Measurements from ENCODE around the gene TMTC2.
A peak's percentile ranks its signal among the peaks of the same experiment; 100 is the strongest.

Gene TMTC2

DNA sequence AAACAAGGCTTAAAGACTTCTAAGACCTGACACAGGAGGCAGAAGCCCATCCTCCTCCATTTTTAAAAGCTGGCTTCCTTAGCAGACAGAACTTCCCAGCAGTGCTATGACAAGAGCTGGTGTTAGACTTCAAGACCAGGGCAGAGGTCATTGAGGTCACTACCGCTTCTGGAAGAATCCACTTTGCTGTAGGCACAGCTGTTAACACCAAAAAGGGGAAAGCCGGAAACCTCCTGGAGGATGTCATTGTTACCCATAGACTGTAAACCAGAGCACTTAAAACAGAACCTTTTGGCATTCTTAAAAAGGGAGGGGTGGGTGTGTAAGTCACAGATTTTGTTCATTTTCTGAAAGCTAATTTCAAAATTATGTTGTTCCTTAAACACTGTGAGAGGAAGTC lies 445.7 kb downstream of the TMTC2 start:
- Histone ChIP-seq H2BK15ac (ENCODE audit: low read depth, poor library complexity, severe bottlenecking) (no peak overlapping the region), H3K18ac (ENCODE audit: low read depth in 1 of 2, low read length in 2 of 2) (no peak overlapping the region), H2BK12ac (ENCODE audit: low read length in 2 of 2) (no peak overlapping the region), H2BK5ac (ENCODE audit: low read depth, low read length, poor library complexity, severe bottlenecking) (no peak overlapping the region), H3K27ac (ENCODE audit: low read length, poor library complexity, severe bottlenecking) (no peak overlapping the region), H3K79me1 (replicated peaks; ENCODE audit: low read length, poor library complexity, severe bottlenecking) (no peaks in the 10 kb centered on the region), H3K14ac (ENCODE audit: low read length in 2 of 2) (no peak overlapping the region), H2AK5ac (ENCODE audit: low read length, severe bottlenecking) (no peak overlapping the region), H3K4me3 (ENCODE audit: insufficient read depth in 1 of 2, low read depth in 1 of 2, low read length in 2 of 2) (no peak overlapping the region), H3K9ac (ENCODE audit: low read length) (no peak overlapping the region), H4K8ac (ENCODE audit: low read length) (no peak overlapping the region), H3K4ac (ENCODE audit: low read depth in 1 of 2, low read length in 2 of 2) (no peak overlapping the region), H3K4me2 (ENCODE audit: low read length, poor library complexity, severe bottlenecking) (no peak overlapping the region), H3K23ac (ENCODE audit: low read length in 2 of 2) (no peak overlapping the region), H3K36me3 (ENCODE audit: control insufficient read depth in 1 of 2, insufficient read depth in 2 of 2, low read depth in 1 of 2, low read length in 2 of 2) (peaks cover 0 to 7% of the 10 kb centered on the region in 2 experiments), H3K27me3 (ENCODE audit: control insufficient read depth in 1 of 2, insufficient read depth in 1 of 2, low read length in 2 of 2) (no peaks in the 10 kb centered on the region), H2BK120ac (ENCODE audit: low read depth, low read length) (no peak overlapping the region), H4K91ac (ENCODE audit: low read length) (no peak overlapping the region), H3K4me1 (ENCODE audit: control insufficient read depth, insufficient read depth, low read depth, low read length) (no peaks in the 10 kb centered on the region), H3K9me3 (ENCODE audit: control insufficient read depth, low read length) (no peaks in the 10 kb centered on the region), H2AFZ (ENCODE audit: low read depth, low read length) (no peak overlapping the region)
- DNase-seq: no peak
- 49% methylated on average over 2 of the region's 2 CpGs for WGBS

DNA sequence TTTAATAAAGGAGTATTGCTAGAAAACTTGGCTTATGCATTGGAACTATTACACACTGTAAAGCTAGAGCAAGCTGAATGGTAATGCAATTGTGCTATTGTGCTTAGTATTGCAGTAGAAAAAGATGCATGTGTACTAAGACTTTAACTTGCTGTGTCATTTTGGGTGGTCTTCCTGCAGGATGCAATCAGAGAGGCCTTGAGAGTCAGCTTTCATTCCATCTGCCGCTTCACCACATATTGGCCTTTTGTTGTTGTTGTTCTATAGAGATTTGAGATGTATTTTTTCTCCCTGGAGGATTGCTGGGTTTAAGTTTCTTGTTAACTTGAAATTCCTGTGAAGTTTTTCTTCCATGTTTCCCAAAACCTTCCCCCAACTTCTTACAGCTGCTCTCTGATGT lies 449.7 kb downstream of the TMTC2 start:
- no peak overlapping the region for H2BK15ac ChIP-seq (ENCODE audit: low read depth, poor library complexity, severe bottlenecking)
- H2BK12ac ChIP-seq (ENCODE audit: low read length in 2 of 2): no peak overlapping the region
- no peak overlapping the region for H3K4ac ChIP-seq (ENCODE audit: low read depth in 1 of 2, low read length in 2 of 2)
- H3K36me3 ChIP-seq (ENCODE audit: control insufficient read depth in 1 of 2, insufficient read depth in 2 of 2, low read depth in 1 of 2, low read length in 2 of 2): peaks cover 4 to 7% of the 10 kb centered on the region in 2 experiments
- no peak overlapping the region for H4K8ac ChIP-seq (ENCODE audit: low read length)
- H3K14ac ChIP-seq (ENCODE audit: low read length in 2 of 2): no peak overlapping the region
- no peaks in the 10 kb centered on the region for H3K9me3 ChIP-seq (ENCODE audit: control insufficient read depth, low read length)
- no peak overlapping the region for H3K9ac ChIP-seq (ENCODE audit: low read length)
- H2BK120ac ChIP-seq (ENCODE audit: low read depth, low read length): no peak overlapping the region
- H3K4me2 ChIP-seq (ENCODE audit: low read length, poor library complexity, severe bottlenecking): no peak overlapping the region
- H3K18ac ChIP-seq (ENCODE audit: low read depth in 1 of 2, low read length in 2 of 2): no peak overlapping the region
- no peak overlapping the region for H3K23ac ChIP-seq (ENCODE audit: low read length in 2 of 2)
- no peaks in the 10 kb centered on the region for H3K79me1 ChIP-seq (replicated peaks; ENCODE audit: low read length, poor library complexity, severe bottlenecking)
- no peak for DNase-seq
- no peak overlapping the region for H2AK5ac ChIP-seq (ENCODE audit: low read length, severe bottlenecking)
- H3K27me3 ChIP-seq (ENCODE audit: control insufficient read depth in 1 of 2, insufficient read depth in 1 of 2, low read length in 2 of 2): no peaks in the 10 kb centered on the region
- H3K27ac ChIP-seq (ENCODE audit: low read length, poor library complexity, severe bottlenecking): no peak overlapping the region
- no peak overlapping the region for H3K4me3 ChIP-seq (ENCODE audit: insufficient read depth in 1 of 2, low read depth in 1 of 2, low read length in 2 of 2)
- H4K91ac ChIP-seq (ENCODE audit: low read length): no peak overlapping the region
- H3K4me1 ChIP-seq (ENCODE audit: control insufficient read depth, insufficient read depth, low read depth, low read length): peaks cover 1% of the 10 kb centered on the region
- H2AFZ ChIP-seq (ENCODE audit: low read depth, low read length): no peak overlapping the region
- no peak overlapping the region for H2BK5ac ChIP-seq (ENCODE audit: low read depth, low read length, poor library complexity, severe bottlenecking)
- 80% methylated on average over 1 of the region's 1 CpG for WGBS

DNA sequence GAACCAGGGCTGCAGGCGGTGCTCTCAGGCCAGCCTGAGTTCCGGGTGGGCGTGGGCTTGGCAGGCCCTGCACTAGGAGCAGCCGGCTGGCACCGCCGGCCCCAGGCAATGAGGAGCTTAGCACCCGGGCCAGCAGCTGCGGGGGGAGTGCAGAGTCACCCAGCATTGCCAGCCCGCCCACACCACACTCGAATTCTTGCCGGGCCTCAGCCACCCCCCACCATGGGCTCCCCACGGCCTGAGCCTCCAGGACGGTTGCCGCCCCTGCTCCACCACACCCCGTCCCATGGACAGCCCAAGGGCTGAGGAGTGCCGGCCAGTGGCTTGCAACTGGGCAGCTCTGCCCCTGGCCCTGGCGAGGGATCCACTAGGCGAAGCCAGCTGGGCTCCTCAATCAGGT lies 453.4 kb downstream of the TMTC2 start:
- Histone ChIP-seq H3K4me1 (ENCODE audit: control insufficient read depth, insufficient read depth, low read depth, low read length) (peaks cover 1% of the 10 kb centered on the region), H3K27me3 (ENCODE audit: control insufficient read depth in 1 of 2, insufficient read depth in 1 of 2, low read length in 2 of 2) (no peaks in the 10 kb centered on the region), H3K23ac (ENCODE audit: low read length in 2 of 2) (no peak overlapping the region), H2AK5ac (ENCODE audit: low read length, severe bottlenecking) (no peak overlapping the region), H3K9me3 (ENCODE audit: control insufficient read depth, low read length) (no peaks in the 10 kb centered on the region), H3K4ac (ENCODE audit: low read depth in 1 of 2, low read length in 2 of 2) (no peak overlapping the region), H4K91ac (ENCODE audit: low read length) (peak overlapping the region; percentile 15), H4K8ac (ENCODE audit: low read length) (no peak overlapping the region), H2BK5ac (ENCODE audit: low read depth, low read length, poor library complexity, severe bottlenecking) (no peak overlapping the region), H3K4me2 (ENCODE audit: low read length, poor library complexity, severe bottlenecking) (no peak overlapping the region), H3K9ac (ENCODE audit: low read length) (no peak overlapping the region), H2BK12ac (ENCODE audit: low read length in 2 of 2) (no peak overlapping the region), H3K14ac (ENCODE audit: low read length in 2 of 2) (no peak overlapping the region), H3K36me3 (ENCODE audit: control insufficient read depth in 1 of 2, insufficient read depth in 2 of 2, low read depth in 1 of 2, low read length in 2 of 2) (peaks cover 0 to 4% of the 10 kb centered on the region in 2 experiments), H2AFZ (ENCODE audit: low read depth, low read length) (no peak overlapping the region), H2BK120ac (ENCODE audit: low read depth, low read length) (no peak overlapping the region), H2BK15ac (ENCODE audit: low read depth, poor library complexity, severe bottlenecking) (no peak overlapping the region), H3K79me1 (replicated peaks; ENCODE audit: low read length, poor library complexity, severe bottlenecking) (no peaks in the 10 kb centered on the region), H3K18ac (ENCODE audit: low read depth in 1 of 2, low read length in 2 of 2) (no peak overlapping the region), H3K27ac (ENCODE audit: low read length, poor library complexity, severe bottlenecking) (no peak overlapping the region), H3K4me3 (ENCODE audit: insufficient read depth in 1 of 2, low read depth in 1 of 2, low read length in 2 of 2) (no peak overlapping the region)
- WGBS: 92% methylated on average over 18 of the region's 18 CpGs
- DNase-seq: no peak

DNA sequence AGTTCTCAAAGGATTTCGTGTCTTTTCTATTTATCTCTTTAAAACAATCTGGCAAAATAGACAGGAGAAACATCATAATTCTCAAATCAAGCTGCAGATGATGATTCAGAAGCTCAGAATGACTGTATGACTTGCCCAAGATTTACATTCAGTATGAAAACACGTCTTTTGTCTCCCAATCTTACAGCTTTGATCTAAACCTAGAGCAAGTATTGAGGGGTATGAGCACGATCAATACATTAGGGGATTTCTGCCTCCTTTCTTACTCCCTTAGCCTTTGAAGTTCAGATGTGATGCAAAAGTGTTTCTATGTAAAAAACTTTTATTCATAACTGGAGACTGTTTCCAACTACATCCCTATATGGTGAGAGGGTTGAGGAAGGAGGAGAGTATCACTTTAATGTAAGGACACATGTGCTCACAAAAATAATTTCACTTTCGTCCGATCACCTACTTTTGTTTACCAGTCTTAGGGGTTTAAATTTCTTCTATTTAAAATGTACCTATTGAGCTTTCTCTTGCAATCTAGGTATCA lies 454.8 kb downstream of the TMTC2 start:
- Histone ChIP-seq H3K79me1 (replicated peaks; ENCODE audit: low read length, poor library complexity, severe bottlenecking) (no peaks in the 10 kb centered on the region), H4K91ac (ENCODE audit: low read length) (no peak overlapping the region)
- WGBS: 100% methylated on average over 1 of the region's 5 CpGs

More for the DNA sequence above, 454.8 kb downstream of the TMTC2 start:
- DNase-seq: no peak
- H3K23ac ChIP-seq (ENCODE audit: low read length in 2 of 2): no peak overlapping the region
- no peak overlapping the region for H2BK5ac ChIP-seq (ENCODE audit: low read depth, low read length, poor library complexity, severe bottlenecking)
- H4K8ac ChIP-seq (ENCODE audit: low read length): no peak overlapping the region
- no peaks in the 10 kb centered on the region for H3K9me3 ChIP-seq (ENCODE audit: control insufficient read depth, low read length)
- no peak overlapping the region for H3K14ac ChIP-seq (ENCODE audit: low read length in 2 of 2)
- no peak overlapping the region for H3K27ac ChIP-seq (ENCODE audit: low read length, poor library complexity, severe bottlenecking)
- no peak overlapping the region for H2AK5ac ChIP-seq (ENCODE audit: low read length, severe bottlenecking)
- no peak overlapping the region for H2BK120ac ChIP-seq (ENCODE audit: low read depth, low read length)
- H2BK15ac ChIP-seq (ENCODE audit: low read depth, poor library complexity, severe bottlenecking): no peak overlapping the region
- no peak overlapping the region for H3K18ac ChIP-seq (ENCODE audit: low read depth in 1 of 2, low read length in 2 of 2)
- H3K4me3 ChIP-seq (ENCODE audit: insufficient read depth in 1 of 2, low read depth in 1 of 2, low read length in 2 of 2): no peak overlapping the region
- H3K4me1 ChIP-seq (ENCODE audit: control insufficient read depth, insufficient read depth, low read depth, low read length): peaks cover 1% of the 10 kb centered on the region
- peaks cover 0 to 4% of the 10 kb centered on the region in 2 experiments for H3K36me3 ChIP-seq (ENCODE audit: control insufficient read depth in 1 of 2, insufficient read depth in 2 of 2, low read depth in 1 of 2, low read length in 2 of 2)
- H2BK12ac ChIP-seq (ENCODE audit: low read length in 2 of 2): no peak overlapping the region
- H3K4ac ChIP-seq (ENCODE audit: low read depth in 1 of 2, low read length in 2 of 2): no peak overlapping the region
- H3K4me2 ChIP-seq (ENCODE audit: low read length, poor library complexity, severe bottlenecking): no peak overlapping the region
- no peak overlapping the region for H3K9ac ChIP-seq (ENCODE audit: low read length)
- no peaks in the 10 kb centered on the region for H3K27me3 ChIP-seq (ENCODE audit: control insufficient read depth in 1 of 2, insufficient read depth in 1 of 2, low read length in 2 of 2)
- H2AFZ ChIP-seq (ENCODE audit: low read depth, low read length): no peak overlapping the region

All from mesenchymal stem cell (in vitro differentiated cells and primary cell).